Activated CD8-positive, alpha-beta memory T cell treated with anti-CD3 and anti-CD28 coated beads for 24 hours (primary cell): ENCODE data around the gene APELA.
"Not testable (repeated sequence)": the region's sequence is repeated elsewhere in the genome, so short reads cannot be mapped to it uniquely, and the experiment has no call there.

ENCODE experiments used
- DNase-seq: peaks from one replicate; pipeline ENCODE4 v3.0.0-alpha.2; 2020

Gene APELA

DNA sequence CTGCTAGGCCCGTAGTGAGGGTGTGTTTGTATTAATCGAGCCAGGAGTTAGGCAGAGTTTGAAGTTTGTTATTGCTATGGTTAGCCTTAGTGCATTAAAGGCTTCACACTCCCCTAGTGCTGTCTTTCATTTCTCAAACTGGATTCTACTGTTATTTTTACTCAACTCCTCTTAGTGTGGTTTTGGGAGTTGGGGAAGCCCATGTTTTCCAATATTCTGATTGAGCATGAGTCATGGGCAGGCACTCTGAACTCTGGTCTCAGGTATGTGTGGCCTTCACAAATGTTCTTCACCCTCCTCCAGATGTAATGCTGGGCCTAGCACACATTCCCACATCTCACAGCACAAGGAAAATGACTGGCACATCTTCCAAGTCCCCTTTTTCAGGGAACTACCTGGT lies 50.1 kb downstream of the APELA start:
- DNase-seq = not testable (repeated sequence)

DNA sequence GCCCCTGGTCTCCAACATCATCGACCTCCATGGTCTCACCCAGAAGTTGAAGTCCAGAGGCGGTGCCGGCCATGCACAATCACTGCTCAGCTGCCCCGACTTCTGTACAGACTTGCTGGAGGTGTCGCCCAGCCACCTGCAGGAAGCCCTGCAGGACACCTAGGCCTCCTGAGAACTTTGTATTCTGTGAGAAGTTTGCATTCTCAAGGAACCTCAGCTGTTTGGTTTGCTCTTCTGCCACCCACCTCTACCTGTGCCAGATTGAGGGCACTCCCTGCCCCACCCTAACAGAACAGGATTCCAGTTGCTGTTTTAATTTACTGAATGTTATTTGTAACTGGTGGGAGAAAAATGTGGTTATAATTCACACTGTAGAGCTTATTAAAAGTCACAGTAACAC lies 53.7 kb downstream of the APELA start:
- DNase-seq = no peak

GRCh38 chr4:164931551-164932324 lies 54.8 kb downstream of the APELA start:
- DNase-seq = no peak

GRCh38 chr4:164933244-164933643 lies 56.3 kb downstream of the APELA start:
- no peak for DNase-seq

- DNase-seq = no peak
Measured at GRCh38 chr4:164935363-164935762, 58.4 kb downstream of the APELA start.

DNA sequence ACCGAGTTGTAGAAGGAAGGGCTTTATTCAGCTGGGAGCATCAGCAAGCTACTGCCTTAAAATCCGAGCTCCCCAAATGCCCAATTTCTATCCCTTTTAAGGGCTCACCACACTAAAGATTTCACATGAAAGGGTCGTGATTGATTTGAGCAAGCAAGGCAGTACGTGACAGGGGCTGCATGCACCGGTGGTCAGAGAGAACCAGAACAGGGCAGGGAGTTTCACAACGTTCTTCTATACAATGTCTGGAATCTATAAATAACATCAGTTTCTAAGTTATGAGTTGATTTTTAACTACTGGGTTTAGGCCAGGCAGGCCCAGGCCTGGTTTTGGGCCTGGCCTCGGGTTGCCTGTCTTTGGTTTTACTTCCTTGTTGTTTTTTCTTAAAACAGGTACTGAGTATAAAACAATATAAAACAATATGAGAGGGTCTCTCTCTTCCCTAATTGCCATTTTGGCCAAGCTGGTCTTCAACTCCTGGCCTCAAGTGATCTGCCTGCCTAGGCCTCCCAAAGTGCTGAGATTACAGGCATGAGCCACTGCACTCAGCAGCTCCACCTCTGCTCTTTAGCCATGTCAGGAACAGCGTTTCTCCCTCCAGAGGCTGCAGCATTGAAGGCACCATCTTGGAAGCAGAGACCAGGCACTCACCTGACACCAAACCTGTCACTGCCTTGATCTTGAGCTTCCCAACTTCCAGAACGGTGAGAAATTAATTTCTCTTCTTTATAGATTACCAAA lies 59.1 kb downstream of the APELA start:
- DNase-seq = not testable (repeated sequence)

DNA sequence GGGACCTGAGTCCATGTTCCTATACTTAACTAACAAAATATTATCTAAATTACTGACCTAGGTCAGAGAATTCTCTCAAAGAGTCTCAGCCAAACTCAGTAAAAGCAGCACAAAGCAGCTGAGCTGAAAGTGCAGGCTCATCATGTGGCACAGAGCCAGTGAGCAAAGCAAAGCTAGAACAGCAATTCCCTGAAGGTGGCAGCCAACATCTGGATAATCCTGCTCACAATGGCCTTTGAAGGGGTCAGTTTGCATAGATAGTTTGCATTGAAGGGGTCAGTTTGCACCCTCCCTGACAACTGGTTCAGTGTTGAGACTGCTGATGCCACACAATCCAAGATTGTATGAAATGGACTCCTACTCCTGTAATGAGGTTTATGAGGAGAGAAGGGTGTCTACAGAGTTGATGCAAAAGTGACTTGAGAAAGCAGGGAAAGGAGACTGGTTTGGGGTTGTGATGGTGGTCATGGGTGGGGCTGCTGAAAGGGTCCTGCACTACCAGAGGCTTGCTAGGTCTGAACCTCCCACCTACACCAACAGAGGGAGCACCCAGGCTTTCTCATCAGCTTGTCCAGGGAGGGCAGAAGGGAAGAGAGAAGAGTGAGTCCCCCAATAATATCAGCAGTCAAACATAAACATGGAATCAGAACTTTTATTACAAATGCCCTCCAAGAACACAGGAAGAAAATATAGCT lies 60.7 kb downstream of the APELA start:
- DNase-seq = no peak

DNA sequence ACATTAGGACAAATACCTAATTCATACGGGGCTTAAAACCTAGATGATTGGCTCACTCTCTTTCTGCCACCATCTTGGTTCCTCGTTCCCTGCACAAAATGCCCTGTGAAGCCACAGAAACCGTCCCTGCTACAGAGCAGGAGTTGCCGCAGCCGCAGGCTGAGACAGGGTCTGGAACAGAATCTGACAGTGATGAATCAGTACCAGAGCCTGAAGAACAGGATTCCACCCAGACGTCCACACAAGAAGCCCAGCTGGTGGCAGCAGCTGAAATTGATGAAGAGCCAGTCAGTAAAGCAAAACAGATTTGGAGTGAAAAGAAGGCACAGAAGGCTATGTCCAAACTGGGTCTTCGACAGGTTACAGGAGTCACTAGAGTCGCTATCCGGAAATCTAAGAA lies 66.2 kb downstream of the APELA start:
- no peak for DNase-seq

DNA sequence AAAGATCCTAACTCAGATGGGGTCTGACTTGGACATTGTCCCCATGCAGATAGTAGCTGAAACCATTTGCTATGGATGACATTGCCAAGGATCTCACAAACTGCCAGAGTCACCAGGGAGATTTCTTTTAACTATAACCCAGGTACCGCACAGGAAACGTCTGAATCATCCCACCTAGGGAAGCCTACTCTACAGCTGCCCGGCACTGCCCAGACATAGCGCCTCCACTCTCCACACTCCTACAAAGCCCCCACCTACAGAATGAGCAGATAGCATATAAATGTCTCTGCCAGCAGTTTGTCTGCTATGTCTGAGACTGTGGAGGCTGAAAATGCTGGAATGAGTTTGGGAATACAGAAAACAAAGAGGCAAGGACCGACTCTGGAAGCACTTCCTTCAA lies 68.2 kb downstream of the APELA start:
- no peak for DNase-seq

DNA sequence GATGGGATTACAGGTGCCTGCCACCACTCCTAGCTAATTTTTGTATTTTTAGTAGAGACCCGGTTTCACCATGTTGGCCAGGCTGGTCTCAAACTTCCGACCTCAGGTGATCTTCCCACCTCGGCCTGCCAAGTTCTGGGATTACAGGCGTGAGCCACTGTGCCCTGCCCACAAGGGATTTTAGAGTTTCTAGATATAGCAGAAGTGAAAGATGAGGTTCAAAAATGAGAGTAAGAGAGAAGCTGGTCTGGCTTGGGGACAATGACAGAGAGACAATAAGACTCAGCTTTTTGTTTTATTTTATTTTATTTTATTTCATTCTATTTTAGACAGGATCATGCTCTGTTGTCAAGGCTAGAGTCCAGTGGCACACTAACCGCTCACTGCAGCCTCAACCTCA lies 69.8 kb downstream of the APELA start:
- no peak for DNase-seq
